ENCODE data around the gene HSF2BP. TPM values are rescaled to one million over a fixed set of nuclear protein-coding genes. Genes with fewer than 3 reads are reported as not detected.

The HSF2BP gene
- total RNA-seq, 1 experiment from 2014 or later: 4.6 TPM

DNA sequence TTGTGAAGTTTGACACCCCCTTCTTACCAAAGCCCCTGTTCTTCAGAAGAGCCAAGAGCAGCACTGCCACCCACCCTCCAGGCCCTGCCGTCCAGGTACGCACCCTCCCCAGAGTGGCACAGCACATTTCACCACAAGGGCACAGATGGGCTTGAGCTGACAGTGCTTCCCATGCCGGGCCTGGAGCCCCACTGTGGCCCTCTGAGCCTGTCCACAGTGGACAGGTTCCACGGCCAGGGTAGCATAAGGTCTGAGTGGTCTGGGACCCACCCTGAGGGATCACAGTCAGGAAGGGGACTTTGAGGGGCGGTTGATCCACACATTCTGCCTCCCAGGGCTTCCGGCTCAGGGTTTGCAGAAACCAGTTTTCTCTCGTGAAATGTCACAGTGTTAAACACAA lies 31.1 kb upstream of the HSF2BP start:
- Histone ChIP-seq H3K9me2 (ENCODE audit: insufficient read depth) (no peaks in the 10 kb centered on the region), H3K36me3 (ENCODE audit: low read depth) (no peaks in the 10 kb centered on the region), H3F3A (ENCODE audit: insufficient read depth, low read depth) (no peaks in the 10 kb centered on the region), H3K27me3 (ENCODE audit: insufficient read depth, low read depth) (no peaks in the 10 kb centered on the region), H3K27ac (no peak overlapping the region), H3K79me2 (ENCODE audit: low read depth) (no peaks in the 10 kb centered on the region), H4K20me1 (ENCODE audit: insufficient read depth) (no peaks in the 10 kb centered on the region), H3K4me2 (no peak overlapping the region), H3K4me3 (no peak overlapping the region), H3K4me1 (replicated peaks; ENCODE audit: insufficient read depth) (no peaks in the 10 kb centered on the region), H2AFZ (no peak overlapping the region), H3K9me3 (ENCODE audit: insufficient read depth, low read depth) (no peaks in the 10 kb centered on the region)
- ChIA-PET POLR2A (ENCODE audit: unreplicated experiment) (no interaction called here), CTCF (no interaction called here)
- DNase-seq: no peak
- no TSS peak for BruUV-seq (replicated peaks)
- intact Hi-C loops (cut with micrococcal nuclease; ENCODE audit: unreplicated experiment): no loop called here
- TF ChIP-seq EZH2 (IDR thresholded peaks at IDR 0.05; ENCODE audit: low read depth): no peak
- TF ChIP-seq, protein P1, sequence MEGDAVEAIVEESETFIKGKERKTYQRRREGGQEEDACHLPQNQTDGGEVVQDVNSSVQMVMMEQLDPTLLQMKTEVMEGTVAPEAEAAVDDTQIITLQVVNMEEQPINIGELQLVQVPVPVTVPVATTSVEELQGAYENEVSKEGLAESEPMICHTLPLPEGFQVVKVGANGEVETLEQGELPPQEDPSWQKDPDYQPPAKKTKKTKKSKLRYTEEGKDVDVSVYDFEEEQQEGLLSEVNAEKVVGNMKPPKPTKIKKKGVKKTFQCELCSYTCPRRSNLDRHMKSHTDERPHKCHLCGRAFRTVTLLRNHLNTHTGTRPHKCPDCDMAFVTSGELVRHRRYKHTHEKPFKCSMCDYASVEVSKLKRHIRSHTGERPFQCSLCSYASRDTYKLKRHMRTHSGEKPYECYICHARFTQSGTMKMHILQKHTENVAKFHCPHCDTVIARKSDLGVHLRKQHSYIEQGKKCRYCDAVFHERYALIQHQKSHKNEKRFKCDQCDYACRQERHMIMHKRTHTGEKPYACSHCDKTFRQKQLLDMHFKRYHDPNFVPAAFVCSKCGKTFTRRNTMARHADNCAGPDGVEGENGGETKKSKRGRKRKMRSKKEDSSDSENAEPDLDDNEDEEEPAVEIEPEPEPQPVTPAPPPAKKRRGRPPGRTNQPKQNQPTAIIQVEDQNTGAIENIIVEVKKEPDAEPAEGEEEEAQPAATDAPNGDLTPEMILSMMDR (conservative IDR thresholded peaks at IDR 0.05): no peak

DNA sequence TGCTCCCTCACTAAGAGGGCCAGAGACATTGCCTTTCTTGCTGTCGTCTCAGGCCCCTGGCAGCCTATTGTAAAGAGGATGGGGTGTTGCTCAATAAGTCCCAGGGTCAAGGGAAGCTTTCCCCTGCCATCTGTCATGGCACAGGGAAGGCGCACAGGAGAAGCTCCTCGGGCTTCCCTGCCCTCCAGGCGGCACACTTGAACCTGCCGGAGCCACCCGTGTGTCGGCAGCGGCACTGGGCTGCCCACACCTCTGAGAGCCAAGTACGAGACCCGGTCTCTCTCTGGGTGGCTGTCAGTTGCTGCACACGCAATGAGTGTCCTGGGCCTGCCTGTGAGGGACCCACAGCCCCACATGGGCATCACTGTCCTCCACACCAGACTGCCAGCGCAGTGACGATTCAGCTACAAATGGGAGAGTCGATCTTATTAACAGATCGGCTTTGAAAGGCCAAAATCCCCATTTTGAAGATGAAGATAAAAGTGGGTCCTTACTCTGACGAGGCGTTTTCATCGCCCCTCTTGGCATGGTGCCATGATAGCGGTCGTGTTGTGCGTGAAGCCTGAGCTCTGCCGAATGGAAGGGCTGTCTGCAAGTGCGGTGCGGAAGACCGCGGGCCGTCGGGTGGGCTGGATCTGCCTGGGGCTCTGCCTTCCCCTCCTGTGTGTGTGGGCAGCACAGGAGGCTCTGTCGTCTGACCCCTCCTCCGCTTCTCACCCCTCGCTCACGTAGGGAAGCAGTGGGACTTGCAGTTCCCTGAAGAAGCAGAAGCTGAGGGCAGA lies 30.5 kb upstream of the HSF2BP start:
- Histone ChIP-seq H3K4me1 (replicated peaks; ENCODE audit: insufficient read depth) (no peaks in the 10 kb centered on the region), H3K27me3 (ENCODE audit: insufficient read depth, low read depth) (no peaks in the 10 kb centered on the region), H3F3A (ENCODE audit: insufficient read depth, low read depth) (no peaks in the 10 kb centered on the region), H3K79me2 (ENCODE audit: low read depth) (no peaks in the 10 kb centered on the region), H3K36me3 (ENCODE audit: low read depth) (peaks cover 1% of the 10 kb centered on the region; the same call in 1 of the 2 replicates), H3K4me3 (no peak overlapping the region), H4K20me1 (ENCODE audit: insufficient read depth) (no peaks in the 10 kb centered on the region), H3K4me2 (no peak overlapping the region), H3K27ac (no peak overlapping the region), H3K9me2 (ENCODE audit: insufficient read depth) (no peaks in the 10 kb centered on the region), H3K9me3 (ENCODE audit: insufficient read depth, low read depth) (no peaks in the 10 kb centered on the region), H2AFZ (no peak overlapping the region)
- no peak for DNase-seq
- no TSS peak for BruUV-seq (replicated peaks)
- CTCF ChIA-PET: no interaction called here
- intact Hi-C loops (cut with micrococcal nuclease; ENCODE audit: unreplicated experiment): no loop called here
- TF ChIP-seq EZH2 (IDR thresholded peaks at IDR 0.05; ENCODE audit: low read depth): no peak
- TF ChIP-seq, protein P1 (conservative IDR thresholded peaks at IDR 0.05): no peak
- POLR2A ChIA-PET (ENCODE audit: unreplicated experiment): no interaction called here

DNA sequence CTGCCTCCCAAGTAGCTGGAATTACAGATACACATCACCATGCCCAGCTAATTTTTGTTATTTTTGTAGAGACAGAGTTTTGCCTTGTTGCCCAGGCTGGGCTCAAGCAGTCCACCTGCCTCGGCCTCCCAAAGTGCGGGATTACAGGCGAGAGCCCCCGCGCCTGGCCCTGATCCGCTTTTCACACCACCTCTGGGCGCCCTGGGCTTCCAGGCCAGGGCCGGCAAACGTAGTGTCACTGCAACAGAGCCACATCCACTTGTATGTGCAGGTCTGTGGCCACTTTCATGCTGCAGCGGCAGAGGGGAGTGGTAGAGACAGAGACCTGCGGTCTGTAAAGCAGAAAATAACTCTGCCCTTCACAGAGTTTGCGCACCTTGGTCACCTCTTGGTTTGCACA lies 29.6 kb upstream of the HSF2BP start:
- H3K27ac ChIP-seq: no peak overlapping the region
- H2AFZ ChIP-seq: no peak overlapping the region
- BruUV-seq (replicated peaks): no TSS peak
- H4K20me1 ChIP-seq (ENCODE audit: insufficient read depth): no peaks in the 10 kb centered on the region
- DNase-seq: no peak
- TF ChIP-seq, protein P1 (conservative IDR thresholded peaks at IDR 0.05): no peak
- no peak for TF ChIP-seq EZH2 (IDR thresholded peaks at IDR 0.05; ENCODE audit: low read depth)
- H3K36me3 ChIP-seq (ENCODE audit: low read depth): peaks cover 5% of the 10 kb centered on the region; the same call in 1 of the 2 replicates
- POLR2A ChIA-PET (ENCODE audit: unreplicated experiment): no interaction called here
- no peaks in the 10 kb centered on the region for H3K4me1 ChIP-seq (replicated peaks; ENCODE audit: insufficient read depth)
- H3K4me3 ChIP-seq: no peak overlapping the region
- CTCF ChIA-PET: no interaction called here
- intact Hi-C loops (cut with micrococcal nuclease; ENCODE audit: unreplicated experiment): no loop called here
- no peak overlapping the region for H3K4me2 ChIP-seq
- H3K27me3 ChIP-seq (ENCODE audit: insufficient read depth, low read depth): no peaks in the 10 kb centered on the region
- no peaks in the 10 kb centered on the region for H3K9me3 ChIP-seq (ENCODE audit: insufficient read depth, low read depth)
- no peaks in the 10 kb centered on the region for H3K79me2 ChIP-seq (ENCODE audit: low read depth)
- no peaks in the 10 kb centered on the region for H3F3A ChIP-seq (ENCODE audit: insufficient read depth, low read depth)
- no peaks in the 10 kb centered on the region for H3K9me2 ChIP-seq (ENCODE audit: insufficient read depth)

All from PC-9 (cell line).